Measurements from ENCODE around the gene SH3D19. TPM values are rescaled to one million over a fixed set of nuclear protein-coding genes. Genes with fewer than 3 reads are reported as not detected.

The SH3D19 gene
- total RNA-seq, 2 experiments from 2014 or later, result not detected

DNA sequence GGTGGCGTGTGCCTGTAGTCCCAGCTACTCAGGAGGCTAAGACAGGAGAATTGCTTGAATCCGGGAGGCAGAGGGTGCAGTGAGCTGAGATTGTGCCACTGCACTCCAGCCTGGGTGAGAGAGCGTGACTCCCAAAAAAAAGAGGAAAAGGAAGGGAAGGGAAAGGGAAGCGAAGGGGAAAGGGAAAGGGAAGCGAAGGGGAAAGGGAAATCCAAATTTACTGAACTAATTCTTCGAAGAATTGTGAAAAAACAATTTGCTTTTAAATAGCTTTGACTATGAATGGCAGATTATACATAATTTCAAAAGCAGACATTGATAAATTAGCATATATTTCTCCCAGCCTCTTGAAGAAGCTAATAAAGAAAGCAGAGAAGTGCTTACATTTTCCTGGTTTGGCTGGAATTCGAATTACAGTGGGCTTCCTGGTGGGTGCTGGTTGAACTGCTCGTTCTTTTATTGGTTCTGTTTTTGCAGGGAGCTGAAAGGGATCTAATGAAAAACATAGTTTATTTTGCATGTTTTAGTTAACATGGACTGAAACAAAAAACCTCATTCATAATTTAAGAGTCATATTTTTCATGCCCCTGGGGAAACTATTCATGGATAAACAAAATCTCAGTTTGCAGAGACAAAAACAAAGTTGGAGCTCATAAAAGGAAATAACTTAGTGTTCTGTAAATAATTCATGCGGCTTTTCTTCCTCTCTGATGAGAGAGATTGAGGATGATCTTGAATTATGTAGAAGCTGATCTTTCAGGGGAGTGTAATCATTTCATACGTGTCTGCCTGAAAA is 160.0 kb downstream of the SH3D19 start:
- ChIA-PET POLR2A (interaction anchor here (1.1 to 1.2 kb wide), 2 partner anchors 22 to 151 kb away, joined by 3 read pairs; no protein-coding TSS in a partner anchor), CTCF (ENCODE audit: unreplicated experiment) (no interaction called here)
- Histone ChIP-seq H3K4me1 (ENCODE audit: insufficient read depth, low read length, poor library complexity, severe bottlenecking) (no peaks in the 10 kb centered on the region), H4K20me1 (ENCODE audit: insufficient read depth, low read length) (no peaks in the 10 kb centered on the region), H2AFZ (ENCODE audit: low read length) (no peak overlapping the region), H3K9me2 (ENCODE audit: insufficient read depth, low read length) (no peaks in the 10 kb centered on the region), H3K36me3 (ENCODE audit: insufficient read depth, low read length) (no peaks in the 10 kb centered on the region), H3K79me2 (ENCODE audit: insufficient read depth, low read depth, low read length) (no peaks in the 10 kb centered on the region), H3K4me2 (ENCODE audit: low read length) (no peak overlapping the region), H3K4me3 (ENCODE audit: low read depth, low read length, poor library complexity, severe bottlenecking) (no peak overlapping the region), H3K9me3 (ENCODE audit: low read length) (no peaks in the 10 kb centered on the region), H3K27ac (ENCODE audit: low read depth, low read length, poor library complexity, severe bottlenecking) (no peak overlapping the region)
- no peak for TF ChIP-seq EZH2phosphoT487 (IDR thresholded peaks at IDR 0.05; ENCODE audit: borderline replicate concordance, low read depth, low read length)
- no peak for TF ChIP-seq CTCF (conservative IDR thresholded peaks at IDR 0.05; ENCODE audit: low read length)
- DNase-seq (ENCODE audit: low spot score), result no peak
- intact Hi-C loops (cut with micrococcal nuclease; ENCODE audit: unreplicated experiment), result no loop called here
- no TSS peak for BruUV-seq (replicated peaks)

- H3K9me2 ChIP-seq (ENCODE audit: insufficient read depth, low read length), result no peaks in the 10 kb centered on the region
- no peak overlapping the region for H2AFZ ChIP-seq (ENCODE audit: low read length)
- no peak overlapping the region for H3K4me3 ChIP-seq (ENCODE audit: low read depth, low read length, poor library complexity, severe bottlenecking)
- ChIA-PET CTCF (ENCODE audit: unreplicated experiment) (no interaction called here), POLR2A (interaction anchor here (0.7 kb wide), 2 partner anchors 101 to 1740 kb away, joined by 3 to 5 read pairs; no protein-coding TSS in a partner anchor)
- TF ChIP-seq EZH2phosphoT487 (IDR thresholded peaks at IDR 0.05; ENCODE audit: borderline replicate concordance, low read depth, low read length) (no peak), CTCF (conservative IDR thresholded peaks at IDR 0.05; ENCODE audit: low read length) (no peak)
- no peaks in the 10 kb centered on the region for H3K9me3 ChIP-seq (ENCODE audit: low read length)
- intact Hi-C loops (cut with micrococcal nuclease; ENCODE audit: unreplicated experiment), result no loop called here
- no peak overlapping the region for H3K4me2 ChIP-seq (ENCODE audit: low read length)
- H3K4me1 ChIP-seq (ENCODE audit: insufficient read depth, low read length, poor library complexity, severe bottlenecking), result no peaks in the 10 kb centered on the region
- no peak overlapping the region for H3K27ac ChIP-seq (ENCODE audit: low read depth, low read length, poor library complexity, severe bottlenecking)
- H3K36me3 ChIP-seq (ENCODE audit: insufficient read depth, low read length), result no peaks in the 10 kb centered on the region
- no peaks in the 10 kb centered on the region for H4K20me1 ChIP-seq (ENCODE audit: insufficient read depth, low read length)
- DNase-seq (ENCODE audit: low spot score), result no peak
- H3K79me2 ChIP-seq (ENCODE audit: insufficient read depth, low read depth, low read length), result no peaks in the 10 kb centered on the region
- no TSS peak for BruUV-seq (replicated peaks)
Observed at GRCh38 chr4:151163855-151164254, 161.6 kb downstream of the SH3D19 start.

GRCh38 chr4:151158979-151159378 is 166.4 kb downstream of the SH3D19 start:
- Histone ChIP-seq H3K36me3 (ENCODE audit: insufficient read depth, low read length) (no peaks in the 10 kb centered on the region), H3K4me1 (ENCODE audit: insufficient read depth, low read length, poor library complexity, severe bottlenecking) (no peaks in the 10 kb centered on the region), H4K20me1 (ENCODE audit: insufficient read depth, low read length) (no peaks in the 10 kb centered on the region), H2AFZ (ENCODE audit: low read length) (no peak overlapping the region), H3K9me2 (ENCODE audit: insufficient read depth, low read length) (no peaks in the 10 kb centered on the region), H3K27ac (ENCODE audit: low read depth, low read length, poor library complexity, severe bottlenecking) (no peak overlapping the region), H3K4me3 (ENCODE audit: low read depth, low read length, poor library complexity, severe bottlenecking) (no peak overlapping the region), H3K9me3 (ENCODE audit: low read length) (no peaks in the 10 kb centered on the region), H3K4me2 (ENCODE audit: low read length) (no peak overlapping the region), H3K79me2 (ENCODE audit: insufficient read depth, low read depth, low read length) (no peaks in the 10 kb centered on the region)
- ChIA-PET CTCF (ENCODE audit: unreplicated experiment) (no interaction called here), POLR2A (no interaction called here)
- BruUV-seq (replicated peaks), result no TSS peak
- no peak for DNase-seq (ENCODE audit: low spot score)
- TF ChIP-seq EZH2phosphoT487 (IDR thresholded peaks at IDR 0.05; ENCODE audit: borderline replicate concordance, low read depth, low read length), result no peak
- intact Hi-C loops (cut with micrococcal nuclease; ENCODE audit: unreplicated experiment), result no loop called here

Data from OCI-LY7 (cell line).